ENCODE data around the gene G6PC2.

DNA sequence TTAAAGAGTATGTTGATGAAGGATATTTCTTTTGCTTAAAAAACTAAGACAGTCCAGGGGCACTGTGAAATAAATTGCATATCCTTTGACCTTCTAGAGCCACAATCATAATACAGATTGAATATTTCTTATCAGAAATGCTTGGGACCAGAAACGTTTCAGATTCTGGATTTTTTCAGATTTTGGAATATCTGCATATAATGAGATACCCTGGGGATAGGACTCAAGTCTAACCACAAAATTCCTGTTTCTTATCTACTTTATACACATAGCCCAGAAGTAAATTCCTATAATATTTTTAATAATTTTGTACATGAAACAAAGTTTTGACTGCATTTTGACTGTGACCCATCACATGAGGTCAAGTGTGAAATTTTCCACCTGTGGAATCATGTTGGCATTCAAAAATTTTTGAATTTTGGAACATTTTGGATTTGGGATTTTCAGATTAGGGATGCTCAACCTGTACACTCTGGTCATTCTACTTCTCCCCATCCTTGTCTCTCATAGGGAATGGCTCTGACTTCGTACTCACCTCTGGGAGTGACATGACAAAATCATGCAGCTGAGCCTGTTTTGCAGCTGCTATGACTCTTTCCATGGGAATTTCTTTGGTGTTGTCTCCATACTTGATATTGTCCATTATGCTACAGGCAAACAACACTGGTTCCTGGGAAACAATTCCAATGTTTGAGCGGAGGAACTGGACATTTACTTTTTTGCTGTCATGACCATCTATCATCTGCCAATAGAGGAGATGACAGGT lies 25.7 kb downstream of the G6PC2 start:
- TF ChIP-seq, protein P1, sequence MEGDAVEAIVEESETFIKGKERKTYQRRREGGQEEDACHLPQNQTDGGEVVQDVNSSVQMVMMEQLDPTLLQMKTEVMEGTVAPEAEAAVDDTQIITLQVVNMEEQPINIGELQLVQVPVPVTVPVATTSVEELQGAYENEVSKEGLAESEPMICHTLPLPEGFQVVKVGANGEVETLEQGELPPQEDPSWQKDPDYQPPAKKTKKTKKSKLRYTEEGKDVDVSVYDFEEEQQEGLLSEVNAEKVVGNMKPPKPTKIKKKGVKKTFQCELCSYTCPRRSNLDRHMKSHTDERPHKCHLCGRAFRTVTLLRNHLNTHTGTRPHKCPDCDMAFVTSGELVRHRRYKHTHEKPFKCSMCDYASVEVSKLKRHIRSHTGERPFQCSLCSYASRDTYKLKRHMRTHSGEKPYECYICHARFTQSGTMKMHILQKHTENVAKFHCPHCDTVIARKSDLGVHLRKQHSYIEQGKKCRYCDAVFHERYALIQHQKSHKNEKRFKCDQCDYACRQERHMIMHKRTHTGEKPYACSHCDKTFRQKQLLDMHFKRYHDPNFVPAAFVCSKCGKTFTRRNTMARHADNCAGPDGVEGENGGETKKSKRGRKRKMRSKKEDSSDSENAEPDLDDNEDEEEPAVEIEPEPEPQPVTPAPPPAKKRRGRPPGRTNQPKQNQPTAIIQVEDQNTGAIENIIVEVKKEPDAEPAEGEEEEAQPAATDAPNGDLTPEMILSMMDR (IDR thresholded peaks at IDR 0.05; ENCODE audit: low read length): no peak
- no peak for TF ChIP-seq EZH2 (IDR thresholded peaks at IDR 0.05; ENCODE audit: borderline replicate concordance, low read length)

Data from OCI-LY1 (cell line).